ENCODE measurements around the gene KCNQ5. TPM values are rescaled to one million over a fixed set of nuclear protein-coding genes. Genes with fewer than 3 reads are reported as not detected.

The KCNQ5 gene
- total RNA-seq, 1 donor from 2014 or later = 3.9 TPM

GRCh38 chr6:73143551-73143950 lies 521.7 kb downstream of the KCNQ5 start:
- Histone ChIP-seq H3K36me3 (no peaks in the 10 kb centered on the region), H3K4me3 (no peak overlapping the region), H3K9me3 (no peaks in the 10 kb centered on the region), H3K27ac (no peak overlapping the region), H3K4me1 (no peaks in the 10 kb centered on the region), H3K27me3 (no peaks in the 10 kb centered on the region)
- TF ChIP-seq POLR2A (IDR thresholded peaks at IDR 0.05) (no peak), POLR2AphosphoS5 (IDR thresholded peaks at IDR 0.05; ENCODE audit: insufficient read depth in 1 of 2, low read depth in 1 of 2) (no peak), CTCF (IDR thresholded peaks at IDR 0.05) (no peak)
- intact Hi-C loops (cut with DNase I) = no loop called here
- DNase-seq (ENCODE audit: extremely low spot score in 2 of 2) = no peak

- Histone ChIP-seq H3K27ac (no peak overlapping the region), H3K4me3 (no peak overlapping the region), H3K36me3 (no peaks in the 10 kb centered on the region), H3K4me1 (no peaks in the 10 kb centered on the region), H3K27me3 (no peaks in the 10 kb centered on the region), H3K9me3 (no peaks in the 10 kb centered on the region)
- intact Hi-C loops (cut with DNase I) = no loop called here
- TF ChIP-seq CTCF (IDR thresholded peaks at IDR 0.05) (no peak), POLR2A (IDR thresholded peaks at IDR 0.05) (no peak), POLR2AphosphoS5 (IDR thresholded peaks at IDR 0.05; ENCODE audit: insufficient read depth in 1 of 2, low read depth in 1 of 2) (no peak)
- DNase-seq (ENCODE audit: extremely low spot score in 2 of 2) = no peak
Observed at GRCh38 chr6:73144516-73144915, 522.7 kb downstream of the KCNQ5 start.

- no peak for TF ChIP-seq CTCF (IDR thresholded peaks at IDR 0.05)
- TF ChIP-seq POLR2AphosphoS5 (IDR thresholded peaks at IDR 0.05; ENCODE audit: insufficient read depth in 1 of 2, low read depth in 1 of 2) = no peak
- TF ChIP-seq POLR2A (IDR thresholded peaks at IDR 0.05) = no peak
- Histone ChIP-seq H3K36me3 (no peaks in the 10 kb centered on the region), H3K4me3 (no peak overlapping the region), H3K27me3 (no peaks in the 10 kb centered on the region), H3K27ac (no peak overlapping the region), H3K9me3 (no peaks in the 10 kb centered on the region), H3K4me1 (no peaks in the 10 kb centered on the region)
- no peak for DNase-seq (ENCODE audit: extremely low spot score in 2 of 2)
- intact Hi-C loops (cut with DNase I) = no loop called here
Observed at GRCh38 chr6:73145690-73146089, 523.8 kb downstream of the KCNQ5 start.

- Histone ChIP-seq H3K27ac (no peak overlapping the region), H3K27me3 (no peaks in the 10 kb centered on the region), H3K9me3 (no peaks in the 10 kb centered on the region), H3K4me1 (no peaks in the 10 kb centered on the region), H3K36me3 (no peaks in the 10 kb centered on the region), H3K4me3 (no peak overlapping the region)
- intact Hi-C loops (cut with DNase I) = no loop called here
- DNase-seq (ENCODE audit: extremely low spot score in 2 of 2) = no peak
- no peak for TF ChIP-seq CTCF (IDR thresholded peaks at IDR 0.05)
- TF ChIP-seq POLR2AphosphoS5 (IDR thresholded peaks at IDR 0.05; ENCODE audit: insufficient read depth in 1 of 2, low read depth in 1 of 2) = no peak
- no peak for TF ChIP-seq POLR2A (IDR thresholded peaks at IDR 0.05)
Observed at GRCh38 chr6:73151732-73152131, 529.9 kb downstream of the KCNQ5 start.

- Histone ChIP-seq H3K36me3 (no peaks in the 10 kb centered on the region), H3K27me3 (no peaks in the 10 kb centered on the region), H3K4me3 (no peak overlapping the region), H3K9me3 (no peaks in the 10 kb centered on the region), H3K4me1 (no peaks in the 10 kb centered on the region), H3K27ac (no peak overlapping the region)
- intact Hi-C loops (cut with DNase I) = no loop called here
- DNase-seq (ENCODE audit: extremely low spot score in 2 of 2) = no peak
- TF ChIP-seq POLR2AphosphoS5 (IDR thresholded peaks at IDR 0.05; ENCODE audit: insufficient read depth in 1 of 2, low read depth in 1 of 2) = no peak
Observed at GRCh38 chr6:73152556-73152955, 530.7 kb downstream of the KCNQ5 start.

Data from vagina (tissue), 2 donors.